Activated CD4-positive, alpha-beta T cell treated with anti-CD3 and anti-CD28 coated beads, Interleukin-2, amount 10 ng/mL, durations not matched to agents 24 days and 14 days (primary cell): ENCODE data around the gene TIGD1. TPM values are rescaled to one million over a fixed set of nuclear protein-coding genes. Genes with fewer than 3 reads are reported as not detected.

Experiments used
- DNase-seq: peaks from one replicate; pipeline ENCODE4 v3.0.0; 2022
- H3K27ac Mint-ChIP-seq: one replicate; pipeline ENCODE4 v1.8.0; 2022; ENCODE audit warnings: mild to moderate bottlenecking, mixed read lengths
- H3K27me3 Mint-ChIP-seq: one replicate; pipeline ENCODE4 v1.8.0; 2022; ENCODE audit warnings: mixed read lengths
- H3K36me3 Mint-ChIP-seq: one replicate; pipeline ENCODE4 v1.8.0; 2022; ENCODE audit warnings: low read depth, mild to moderate bottlenecking, mixed read lengths
- H3K4me1 Mint-ChIP-seq: one replicate; pipeline ENCODE4 v1.8.0; 2021; ENCODE audit warnings: mixed read lengths
- H3K4me3 Mint-ChIP-seq: one replicate; pipeline ENCODE4 v1.8.0; 2022; ENCODE audit warnings: mild to moderate bottlenecking, moderate library complexity, mixed read lengths
- H3K9me3 Mint-ChIP-seq: one replicate; pipeline ENCODE4 v1.8.0; 2021; ENCODE audit warnings: mixed read lengths
- intact Hi-C: fragments of 100-400 bp; cut with micrococcal nuclease; formaldehyde crosslinking; loops from one replicate; pipeline ENCODE4 v1.15.1; 2023
- total RNA-seq: library from RNA; stranded (reverse); gene quantifications from 2 replicates; pipeline ENCODE4 v1.2.3, GENCODE V29; 2022

TIGD1 gene
- total RNA-seq, 1 donor from 2014 or later: 8.5 TPM

- intact Hi-C loops: loop anchor here (2.0 kb wide), 3 partner anchors 145 to 845 kb away; partner anchors contain the start of genes GIGYF2 and PDE6D
- Mint-ChIP-seq H3K4me1 (peaks cover 66% of the 10 kb centered on the region), H3K27ac (peak overlapping the region; percentile 95), H3K36me3 (peaks cover 64% of the 10 kb centered on the region), H3K27me3 (no peaks in the 10 kb centered on the region), H3K9me3 (no peaks in the 10 kb centered on the region), H3K4me3 (peak overlapping the region; percentile 96)
- DNase-seq: no peak
Measured at GRCh38 chr2:232551776-232552175, 1.4 kb upstream of the TIGD1 start.

GRCh38 chr2:232551250-232551638 is 887 bp upstream of the TIGD1 start:
- Mint-ChIP-seq H3K4me3 (peak overlapping the region; percentile 96), H3K27me3 (no peaks in the 10 kb centered on the region), H3K9me3 (no peaks in the 10 kb centered on the region), H3K36me3 (peaks cover 64% of the 10 kb centered on the region), H3K27ac (peak overlapping the region; percentile 95), H3K4me1 (peaks cover 66% of the 10 kb centered on the region)
- intact Hi-C loops: loop anchor here (2.0 kb wide), 3 partner anchors 146 to 844 kb away; partner anchors contain the start of genes GIGYF2 and PDE6D
- DNase-seq: no peak

GRCh38 chr2:232549655-232550353 is 553 bp downstream of the TIGD1 start:
- Mint-ChIP-seq H3K27me3 (no peaks in the 10 kb centered on the region), H3K9me3 (no peaks in the 10 kb centered on the region), H3K27ac (peak overlapping the region; percentile 100), H3K36me3 (peaks cover 62% of the 10 kb centered on the region), H3K4me1 (peaks cover 59% of the 10 kb centered on the region), H3K4me3 (peak overlapping the region; percentile 96)
- intact Hi-C loops: loop anchor here (2.0 kb wide), 3 partner anchors 147 to 843 kb away; partner anchors contain the start of genes GIGYF2 and PDE6D
- DNase-seq: peak; percentile 62

- Mint-ChIP-seq H3K27ac (no peak overlapping the region), H3K4me1 (peaks cover 43% of the 10 kb centered on the region)
Measured at GRCh38 chr2:232547991-232548390, 2.4 kb downstream of the TIGD1 start.

GRCh38 chr2:232545511-232546375 is 4.6 kb downstream of the TIGD1 start:
- intact Hi-C loops: no loop called here
- no peak overlapping the region for H3K4me3 Mint-ChIP-seq
- peaks cover 30% of the 10 kb centered on the region for H3K4me1 Mint-ChIP-seq
- no peak for DNase-seq
- H3K27me3 Mint-ChIP-seq: no peaks in the 10 kb centered on the region
- H3K27ac Mint-ChIP-seq: no peak overlapping the region
- H3K36me3 Mint-ChIP-seq: peaks cover 40% of the 10 kb centered on the region
- no peaks in the 10 kb centered on the region for H3K9me3 Mint-ChIP-seq

More at GRCh38 chr2:232547991-232548390, 2.4 kb downstream of the TIGD1 start:
- Mint-ChIP-seq H3K27me3 (no peaks in the 10 kb centered on the region), H3K9me3 (no peaks in the 10 kb centered on the region), H3K36me3 (peaks cover 52% of the 10 kb centered on the region), H3K4me3 (no peak overlapping the region)
- intact Hi-C loops: no loop called here
- no peak for DNase-seq

GRCh38 chr2:232544674-232545073 is 5.7 kb downstream of the TIGD1 start:
- Mint-ChIP-seq H3K4me1 (peaks cover 28% of the 10 kb centered on the region), H3K4me3 (no peak overlapping the region), H3K36me3 (peaks cover 38% of the 10 kb centered on the region), H3K27me3 (no peaks in the 10 kb centered on the region), H3K27ac (no peak overlapping the region), H3K9me3 (no peaks in the 10 kb centered on the region)
- intact Hi-C loops: no loop called here
- no peak for DNase-seq

GRCh38 chr2:232543928-232544631 is 6.3 kb downstream of the TIGD1 start:
- intact Hi-C loops: no loop called here
- H3K27ac Mint-ChIP-seq: no peak overlapping the region
- DNase-seq: no peak
- peaks cover 35% of the 10 kb centered on the region for H3K36me3 Mint-ChIP-seq
- no peaks in the 10 kb centered on the region for H3K9me3 Mint-ChIP-seq
- no peak overlapping the region for H3K4me3 Mint-ChIP-seq
- H3K27me3 Mint-ChIP-seq: no peaks in the 10 kb centered on the region
- H3K4me1 Mint-ChIP-seq: peaks cover 25% of the 10 kb centered on the region

GRCh38 chr2:232543491-232543890 is 6.9 kb downstream of the TIGD1 start:
- peaks cover 29% of the 10 kb centered on the region for H3K36me3 Mint-ChIP-seq
- intact Hi-C loops: no loop called here
- H3K27ac Mint-ChIP-seq: no peak overlapping the region

GRCh38 chr2:232542715-232543467 is 7.5 kb downstream of the TIGD1 start:
- peaks cover 5% of the 10 kb centered on the region for H3K27me3 Mint-ChIP-seq
- no peaks in the 10 kb centered on the region for H3K9me3 Mint-ChIP-seq
- H3K4me1 Mint-ChIP-seq: peaks cover 15% of the 10 kb centered on the region
- peaks cover 23% of the 10 kb centered on the region for H3K36me3 Mint-ChIP-seq
- DNase-seq: no peak
- H3K27ac Mint-ChIP-seq: no peak overlapping the region
- intact Hi-C loops: no loop called here
- H3K4me3 Mint-ChIP-seq: no peak overlapping the region

More at GRCh38 chr2:232543491-232543890, 6.9 kb downstream of the TIGD1 start:
- no peak for DNase-seq
- H3K9me3 Mint-ChIP-seq: no peaks in the 10 kb centered on the region
- no peak overlapping the region for H3K4me3 Mint-ChIP-seq
- peaks cover under 1% of the 10 kb centered on the region for H3K27me3 Mint-ChIP-seq
- H3K4me1 Mint-ChIP-seq: peaks cover 19% of the 10 kb centered on the region

- no peak overlapping the region for H3K4me3 Mint-ChIP-seq
- peaks cover 5% of the 10 kb centered on the region for H3K27me3 Mint-ChIP-seq
- peaks cover 9% of the 10 kb centered on the region for H3K4me1 Mint-ChIP-seq
- no peaks in the 10 kb centered on the region for H3K9me3 Mint-ChIP-seq
- intact Hi-C loops: no loop called here
- no peak overlapping the region for H3K27ac Mint-ChIP-seq
- DNase-seq: no peak
- peaks cover 16% of the 10 kb centered on the region for H3K36me3 Mint-ChIP-seq
Measured at GRCh38 chr2:232541961-232542714, 8.2 kb downstream of the TIGD1 start.

GRCh38 chr2:232541195-232541960 is 9.0 kb downstream of the TIGD1 start:
- intact Hi-C loops: no loop called here
- no peaks in the 10 kb centered on the region for H3K9me3 Mint-ChIP-seq
- no peak overlapping the region for H3K27ac Mint-ChIP-seq
- peaks cover 12% of the 10 kb centered on the region for H3K36me3 Mint-ChIP-seq
- H3K4me3 Mint-ChIP-seq: no peak overlapping the region
- peaks cover 6% of the 10 kb centered on the region for H3K4me1 Mint-ChIP-seq
- no peak for DNase-seq
- peaks cover 5% of the 10 kb centered on the region for H3K27me3 Mint-ChIP-seq

- H3K9me3 Mint-ChIP-seq: no peaks in the 10 kb centered on the region
- intact Hi-C loops: no loop called here
Measured at GRCh38 chr2:232540441-232541041, 9.8 kb downstream of the TIGD1 start.

More at GRCh38 chr2:232540441-232541041, 9.8 kb downstream of the TIGD1 start:
- Mint-ChIP-seq H3K36me3 (peaks cover 7% of the 10 kb centered on the region), H3K27ac (no peak overlapping the region), H3K4me3 (no peak overlapping the region), H3K27me3 (peaks cover 5% of the 10 kb centered on the region), H3K4me1 (peaks cover 5% of the 10 kb centered on the region)
- DNase-seq: no peak
